Sigmoid colon (tissue), 7 donors: ENCODE measurements around the gene ARID5B. TPM values are rescaled to one million over a fixed set of nuclear protein-coding genes. Genes with fewer than 3 reads are reported as not detected.

Experiments used
- DNase-seq: peaks from one replicate; pipeline ENCODE4 v3.0.0-alpha.2; 2019
- H3K27ac ChIP-seq, 4 donors: fragments of 200-600 bp; sonication (generic); one replicate each; pipeline ENCODE4 v1.5.1; 2016 to 2019; ENCODE audit warnings: mild to moderate bottlenecking in 1 of 4
- H3K27me3 ChIP-seq, 3 donors: fragments of 200-600 bp; sonication (generic); one replicate each; pipeline ENCODE4 v1.5.1; 2019; ENCODE audit warnings: mild to moderate bottlenecking in 1 of 3
- H3K36me3 ChIP-seq, 4 donors: fragments of 200-600 bp; sonication (generic); one replicate each; pipeline ENCODE4 v1.5.1; 2016 to 2019
- H3K4me1 ChIP-seq, 4 donors: fragments of 200-600 bp; sonication (generic); one replicate each; pipeline ENCODE4 v1.5.1; 2017 to 2019
- H3K4me3 ChIP-seq, 4 donors: fragments of 200-600 bp; sonication (generic); one replicate each; pipeline ENCODE4 v1.5.1; 2017 to 2019; ENCODE audit warnings: mild to moderate bottlenecking in 2 of 4, moderate library complexity in 1 of 4
- H3K9me3 ChIP-seq, 4 donors: fragments of 200-600 bp in 3 of 4; sonication (generic) in 3 of 4; one replicate each; pipeline versions ENCODE4 v1.5.1 to v1.6.1; 2013 to 2019
- EP300 ChIP-seq, 4 donors: sonication (generic); formaldehyde crosslinking; IDR thresholded peaks; one replicate each; pipeline ENCODE4 v1.6.1; 2017; ENCODE audit warnings: antibody characterized with exemption in 4 of 4
- POLR2A ChIP-seq, 2 donors: fragments of 450-650 bp; IDR thresholded peaks; one replicate each; pipeline ENCODE4 v1.6.1; 2016; ENCODE audit warnings: antibody characterized with exemption in 2 of 2, mild to moderate bottlenecking in 2 of 2, moderate library complexity in 2 of 2
- POLR2AphosphoS5 ChIP-seq, 4 donors: sonication (generic); formaldehyde crosslinking; IDR thresholded peaks; one replicate each; pipeline ENCODE4 v1.6.1; 2017; ENCODE audit warnings: antibody characterized with exemption in 4 of 4
- WGBS, 2 donors: extraction: QIAGEN DNeasy Blood & Tissue Kit; methylation state at CpG; one replicate each; pipeline ENCODE4 v1.1.7; 2013; 5-methylcytosine and 5-hydroxymethylcytosine counted together
- intact Hi-C: fragments of 100-400 bp; cut with DNase I; formaldehyde crosslinking; loops from one replicate; pipeline ENCODE4 v1.15.1; 2023
- polyA plus RNA-seq, 3 donors: library from polyadenylated mRNA; stranded (reverse); fragments of 200-250 nt; gene quantifications; one replicate each; pipeline ENCODE4 v1.2.3, GENCODE V29; 2013
- total RNA-seq, 4 donors: library from RNA; depleted of rRNA; stranded (reverse); fragments of >200 nt; gene quantifications; one replicate each; pipeline ENCODE4 v1.1.0, GENCODE V29; 2016
- TF ChIP-seq, protein P1 (sequence below), 4 experiments: fragments of 450-650 bp in 3 of 4; fragments of 200-600 bp in 1 of 4; IDR thresholded peaks; one replicate each; pipeline ENCODE4 v1.5.1; 2016 to 2019; ENCODE audit warnings: antibody characterized with exemption in 4 of 4, mild to moderate bottlenecking in 3 of 4, moderate library complexity in 2 of 4
- donor health status: healthy with polysubstance abuse.
- donor health status: Bipolar disorder and iron deficiency.
- donor health status: healthy.

The ARID5B gene
- total and polyA plus RNA-seq, 7 donors = 2.3 to 109 (median 29.6) TPM

DNA sequence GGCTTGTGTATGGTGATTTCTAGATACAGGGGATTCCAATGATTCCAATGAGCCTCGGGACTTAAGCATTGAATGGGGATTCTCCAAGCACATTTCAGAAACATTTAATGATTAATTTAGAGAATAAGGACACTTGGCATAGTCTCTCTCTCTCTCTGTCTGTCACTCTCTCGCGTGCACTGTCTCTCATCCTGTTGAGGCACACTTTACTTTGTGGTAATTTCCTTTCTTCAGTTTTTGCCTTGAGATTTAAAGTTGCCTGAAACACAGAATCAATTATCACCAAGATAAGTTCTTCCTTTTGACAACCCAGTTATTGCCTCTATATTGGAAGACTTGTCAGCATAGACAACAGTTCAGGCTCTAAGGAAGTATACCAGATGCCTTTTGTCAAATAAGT, 131.6 kb downstream of the ARID5B start:
- H3K9me3 ChIP-seq = no peaks in the 10 kb centered on the region
- intact Hi-C loops = loop anchor here (10.0 kb wide), 1 partner anchor 198 kb away; no protein-coding TSS in a partner anchor
- DNase-seq = no peak
- H3K36me3 ChIP-seq = no peaks in the 10 kb centered on the region
- no peaks in the 10 kb centered on the region for H3K27me3 ChIP-seq
- no peak overlapping the region for H3K4me3 ChIP-seq
- 85 to 94% methylated on average over 3 of the region's 3 CpGs for WGBS, 2 donors
- H3K27ac ChIP-seq = peak overlapping the region in 1 of 4 donors; percentile 92
- TF ChIP-seq POLR2A (IDR thresholded peaks at IDR 0.05) = no peak
- TF ChIP-seq POLR2AphosphoS5 (IDR thresholded peaks at IDR 0.05) = no peak
- TF ChIP-seq, protein P1, sequence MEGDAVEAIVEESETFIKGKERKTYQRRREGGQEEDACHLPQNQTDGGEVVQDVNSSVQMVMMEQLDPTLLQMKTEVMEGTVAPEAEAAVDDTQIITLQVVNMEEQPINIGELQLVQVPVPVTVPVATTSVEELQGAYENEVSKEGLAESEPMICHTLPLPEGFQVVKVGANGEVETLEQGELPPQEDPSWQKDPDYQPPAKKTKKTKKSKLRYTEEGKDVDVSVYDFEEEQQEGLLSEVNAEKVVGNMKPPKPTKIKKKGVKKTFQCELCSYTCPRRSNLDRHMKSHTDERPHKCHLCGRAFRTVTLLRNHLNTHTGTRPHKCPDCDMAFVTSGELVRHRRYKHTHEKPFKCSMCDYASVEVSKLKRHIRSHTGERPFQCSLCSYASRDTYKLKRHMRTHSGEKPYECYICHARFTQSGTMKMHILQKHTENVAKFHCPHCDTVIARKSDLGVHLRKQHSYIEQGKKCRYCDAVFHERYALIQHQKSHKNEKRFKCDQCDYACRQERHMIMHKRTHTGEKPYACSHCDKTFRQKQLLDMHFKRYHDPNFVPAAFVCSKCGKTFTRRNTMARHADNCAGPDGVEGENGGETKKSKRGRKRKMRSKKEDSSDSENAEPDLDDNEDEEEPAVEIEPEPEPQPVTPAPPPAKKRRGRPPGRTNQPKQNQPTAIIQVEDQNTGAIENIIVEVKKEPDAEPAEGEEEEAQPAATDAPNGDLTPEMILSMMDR (IDR thresholded peaks at IDR 0.05) = no peak
- no peak for TF ChIP-seq EP300 (IDR thresholded peaks at IDR 0.05)
- peaks cover 0 to 50% (median 40%) of the 10 kb centered on the region in 4 donors for H3K4me1 ChIP-seq

DNA sequence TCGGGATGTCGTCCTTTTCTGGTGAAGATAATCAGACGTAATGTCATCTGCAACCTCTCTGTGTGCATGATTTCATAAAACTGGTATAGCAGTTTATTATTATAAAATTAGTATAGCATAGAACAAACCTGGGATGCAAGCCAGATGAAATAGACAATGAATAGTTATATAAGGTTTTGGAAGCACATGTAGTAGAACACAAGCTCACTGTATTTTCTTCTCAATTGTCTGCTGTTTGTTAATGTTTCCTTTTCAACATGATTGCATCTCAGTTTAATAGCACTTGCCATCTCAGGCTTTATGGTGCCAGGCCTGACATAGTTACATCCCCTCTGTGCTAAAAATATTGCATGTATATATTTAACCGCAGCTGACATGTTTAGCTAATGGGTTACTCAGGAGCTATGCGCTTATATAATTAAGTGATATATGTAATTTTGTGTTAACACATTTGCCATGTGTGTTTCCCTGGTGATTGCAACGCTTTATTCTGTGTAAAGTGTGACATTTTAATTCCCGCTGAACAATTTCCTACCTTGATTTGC, 132.7 kb downstream of the ARID5B start:
- no peak overlapping the region for H3K4me3 ChIP-seq
- TF ChIP-seq POLR2AphosphoS5 (IDR thresholded peaks at IDR 0.05) (no peak), POLR2A (IDR thresholded peaks at IDR 0.05) (no peak), EP300 (IDR thresholded peaks at IDR 0.05) (no peak)
- TF ChIP-seq, protein P1 (IDR thresholded peaks at IDR 0.05) = no peak
- WGBS, 2 donors = 37 to 71% methylated on average over 7 of the region's 7 CpGs
- intact Hi-C loops = loop anchor here (10.0 kb wide), 1 partner anchor 199 kb away; no protein-coding TSS in a partner anchor
- H3K4me1 ChIP-seq = peaks cover 0 to 61% (median 51%) of the 10 kb centered on the region in 4 donors
- peak overlapping the region in 3 of 4 donors; percentile 54 to 95 (median 92) for H3K27ac ChIP-seq
- DNase-seq = no peak
- H3K36me3 ChIP-seq = no peaks in the 10 kb centered on the region
- no peaks in the 10 kb centered on the region for H3K9me3 ChIP-seq
- no peaks in the 10 kb centered on the region for H3K27me3 ChIP-seq

- Histone ChIP-seq H3K36me3 (no peaks in the 10 kb centered on the region), H3K4me3 (no peak overlapping the region), H3K27ac (peak overlapping the region; percentile 69 to 95 (median 82)), H3K4me1 (peaks cover 0 to 72% (median 58%) of the 10 kb centered on the region in 4 donors), H3K27me3 (no peaks in the 10 kb centered on the region), H3K9me3 (no peaks in the 10 kb centered on the region)
- TF ChIP-seq, protein P1 (IDR thresholded peaks at IDR 0.05) = no peak
- TF ChIP-seq POLR2AphosphoS5 (IDR thresholded peaks at IDR 0.05) (no peak), POLR2A (IDR thresholded peaks at IDR 0.05) (no peak), EP300 (IDR thresholded peaks at IDR 0.05) (no peak)
- intact Hi-C loops = loop anchor here (5.0 to 10.0 kb wide), 3 partner anchors 44 to 289 kb away; no protein-coding TSS in a partner anchor
- DNase-seq = no peak
- WGBS, 2 donors = 89 to 91% methylated on average over 11 of the region's 11 CpGs
Observed at GRCh38 chr10:62036186-62037081, 134.9 kb downstream of the ARID5B start.

DNA sequence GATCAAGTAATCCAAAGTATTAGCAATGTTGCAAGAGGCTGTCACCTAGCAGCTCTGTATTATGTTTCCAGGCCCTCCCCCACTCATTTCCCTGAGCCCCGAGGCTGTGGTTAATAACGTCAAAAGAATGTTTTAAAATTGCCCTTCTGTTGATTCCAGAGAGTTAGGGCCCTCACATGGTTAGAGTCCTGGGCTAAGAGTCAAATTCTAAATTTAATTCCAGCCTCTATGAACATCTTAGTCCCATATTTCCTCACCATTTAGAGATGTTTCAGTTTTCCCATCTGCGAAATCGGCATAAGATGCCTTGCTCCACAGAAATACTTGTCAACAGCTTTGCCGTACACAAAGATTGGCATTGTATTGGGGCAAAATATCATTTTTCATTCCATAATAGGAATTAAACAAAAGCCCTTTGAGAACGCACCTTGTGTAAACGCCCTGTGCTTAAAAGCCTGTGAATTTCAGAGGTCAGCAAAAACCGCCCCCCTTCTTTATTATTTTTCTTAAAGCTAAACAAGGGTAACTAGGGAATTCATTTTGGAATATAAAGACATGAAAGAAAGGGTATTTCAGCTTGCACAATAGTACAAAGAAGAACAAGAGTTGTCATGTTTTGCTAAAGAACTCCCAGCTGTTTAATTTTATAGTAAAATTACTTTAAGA, 135.8 kb downstream of the ARID5B start:
- Histone ChIP-seq H3K4me3 (peak overlapping the region in 1 of 4 donors; percentile 2), H3K36me3 (no peaks in the 10 kb centered on the region), H3K9me3 (no peaks in the 10 kb centered on the region), H3K27ac (peak overlapping the region; percentile 69 to 95 (median 82)), H3K27me3 (no peaks in the 10 kb centered on the region), H3K4me1 (peaks cover 0 to 79% (median 58%) of the 10 kb centered on the region in 4 donors)
- intact Hi-C loops = loop anchor here (5.0 to 10.0 kb wide), 3 partner anchors 45 to 290 kb away; no protein-coding TSS in a partner anchor
- peak in 1 of 4 donors; percentile 78 for TF ChIP-seq EP300 (IDR thresholded peaks at IDR 0.05)
- peak in 3 of 4 donors; percentile 27 to 74 (median 55) for TF ChIP-seq POLR2AphosphoS5 (IDR thresholded peaks at IDR 0.05)
- TF ChIP-seq POLR2A (IDR thresholded peaks at IDR 0.05) = no peak
- TF ChIP-seq, protein P1 (IDR thresholded peaks at IDR 0.05) = no peak
- 35 to 63% methylated on average over 8 of the region's 8 CpGs for WGBS, 2 donors
- DNase-seq = no peak
